ENCODE measurements around the gene ANTXRL. TPM values are rescaled to one million over a fixed set of nuclear protein-coding genes. Genes with fewer than 3 reads are reported as not detected.
"Not testable (repeated sequence)": the region's sequence is repeated elsewhere in the genome, so short reads cannot be mapped to it uniquely, and the experiment has no call there.

Gene ANTXRL
- polyA plus RNA-seq, 2 of the 4 experiments (the other 2 are of a cell fraction): 0.13 to 0.26 TPM

GRCh38 chr10:46247181-46247475, 39.7 kb upstream of the ANTXRL start:
- H3K9me3 ChIP-seq: peaks cover 4% of the 10 kb centered on the region; the same call in 1 of the 3 replicates
- no peak overlapping the region for H3K4me3 ChIP-seq
- POLR2A ChIA-PET: no interaction called here
- no peaks in the 10 kb centered on the region for H3K4me1 ChIP-seq
- 85% methylated on average over 3 of the region's 3 CpGs for WGBS (ENCODE audit: missing lambda C conversion rate)
- CTCF ChIA-PET: interaction anchor here (0.9 to 1.9 kb wide), 2 partner anchors 9 to 19 kb away, joined by 3 to 5 read pairs; no protein-coding TSS in a partner anchor
- DNase-seq (ENCODE audit: low read depth in 1 of 2, low spot score in 1 of 2): no peak
- no peak overlapping the region for H3K4me2 ChIP-seq
- FAIRE-seq: no peak
- no peak overlapping the region for H3K27ac ChIP-seq
- ATAC-seq: no peak
- TF ChIP-seq ATOH8 (CRISPR knock-in tag; IDR thresholded peaks at IDR 0.05; ENCODE audit: low read depth) (no peak), POLR2A (IDR thresholded peaks at IDR 0.05; ENCODE audit: low read length) (no peak), CEBPB (IDR thresholded peaks at IDR 0.05) (no peak), NPAS2 (CRISPR knock-in tag; IDR thresholded peaks at IDR 0.05; ENCODE audit: borderline replicate concordance) (no peak), PHF8 (IDR thresholded peaks at IDR 0.05; ENCODE audit: borderline replicate concordance, low read depth) (no peak), RFX5 (IDR thresholded peaks at IDR 0.05) (no peak), ZC3H11A (IDR thresholded peaks at IDR 0.05) (no peak), JUN (IDR thresholded peaks at IDR 0.05) (no peak), ZSCAN20 (CRISPR knock-in tag; IDR thresholded peaks at IDR 0.05) (no peak), RCOR1 (IDR thresholded peaks at IDR 0.05; ENCODE audit: low read depth, low read length) (no peak), HEYL (CRISPR knock-in tag; IDR thresholded peaks at IDR 0.05) (no peak)
- TF ChIP-seq, protein P1, sequence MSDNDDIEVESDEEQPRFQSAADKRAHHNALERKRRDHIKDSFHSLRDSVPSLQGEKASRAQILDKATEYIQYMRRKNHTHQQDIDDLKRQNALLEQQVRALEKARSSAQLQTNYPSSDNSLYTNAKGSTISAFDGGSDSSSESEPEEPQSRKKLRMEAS (IDR thresholded peaks at IDR 0.05): no peak
- TF ChIP-seq, protein P2, sequence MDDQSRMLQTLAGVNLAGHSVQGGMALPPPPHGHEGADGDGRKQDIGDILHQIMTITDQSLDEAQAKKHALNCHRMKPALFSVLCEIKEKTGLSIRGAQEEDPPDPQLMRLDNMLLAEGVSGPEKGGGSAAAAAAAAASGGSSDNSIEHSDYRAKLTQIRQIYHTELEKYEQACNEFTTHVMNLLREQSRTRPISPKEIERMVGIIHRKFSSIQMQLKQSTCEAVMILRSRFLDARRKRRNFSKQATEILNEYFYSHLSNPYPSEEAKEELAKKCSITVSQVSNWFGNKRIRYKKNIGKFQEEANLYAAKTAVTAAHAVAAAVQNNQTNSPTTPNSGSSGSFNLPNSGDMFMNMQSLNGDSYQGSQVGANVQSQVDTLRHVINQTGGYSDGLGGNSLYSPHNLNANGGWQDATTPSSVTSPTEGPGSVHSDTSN (IDR thresholded peaks at IDR 0.05): no peak

GRCh38 chr10:46247808-46248569, 38.8 kb upstream of the ANTXRL start:
- no peak overlapping the region for H3K27ac ChIP-seq
- CTCF ChIA-PET: interaction anchor here (1.9 kb wide), 1 partner anchor 20 kb away, joined by 5 read pairs; no protein-coding TSS in a partner anchor
- no peak for DNase-seq (ENCODE audit: low read depth in 1 of 2, low spot score in 1 of 2)
- no peaks in the 10 kb centered on the region for H3K4me1 ChIP-seq
- FAIRE-seq: no peak
- TF ChIP-seq SREBF2 (IDR thresholded peaks at IDR 0.05): no peak
- no peak for TF ChIP-seq CHD2 (IDR thresholded peaks at IDR 0.05; ENCODE audit: low read length, partially characterized antibody)
- TF ChIP-seq CHD4 (IDR thresholded peaks at IDR 0.05; ENCODE audit: borderline replicate concordance): no peak
- no peak for TF ChIP-seq RCOR1 (IDR thresholded peaks at IDR 0.05; ENCODE audit: low read depth, low read length)
- TF ChIP-seq ESRRA (IDR thresholded peaks at IDR 0.05; ENCODE audit: borderline replicate concordance, low read length): no peak
- TF ChIP-seq RNF2 (IDR thresholded peaks at IDR 0.05; ENCODE audit: borderline replicate concordance, low read depth): no peak
- no peaks in the 10 kb centered on the region for H3K9me3 ChIP-seq
- ATAC-seq: no peak
- WGBS (ENCODE audit: missing lambda C conversion rate): 83% methylated on average over 8 of the region's 14 CpGs
- H3K4me3 ChIP-seq: no peak overlapping the region
- POLR2A ChIA-PET: no interaction called here
- no peak overlapping the region for H3K4me2 ChIP-seq

DNA sequence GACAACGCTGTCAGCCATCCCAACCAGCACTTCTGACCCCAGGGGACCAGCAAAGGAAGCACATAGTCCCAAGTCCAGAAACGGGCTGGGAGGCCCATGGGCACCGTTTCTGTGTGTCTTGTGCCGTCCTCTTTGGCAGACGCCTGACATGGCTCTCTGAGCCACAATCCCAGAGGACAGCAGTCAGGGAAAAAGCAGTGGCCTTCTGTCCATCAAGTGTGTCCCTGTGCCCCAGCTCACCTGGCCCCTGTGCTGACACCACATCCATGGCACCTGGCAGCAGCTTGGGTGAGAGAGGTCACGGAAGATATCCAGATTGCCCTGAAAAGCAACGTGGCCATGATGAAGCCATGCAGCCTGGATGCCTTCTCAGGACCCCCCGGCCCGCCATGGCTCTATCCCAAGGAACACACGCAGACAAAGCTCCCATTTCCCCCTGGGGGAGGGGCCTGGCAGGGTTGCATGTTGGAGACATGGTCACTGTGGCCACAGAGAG, 38.1 kb upstream of the ANTXRL start:
- Histone ChIP-seq H3K4me3 (no peak overlapping the region), H3K4me2 (no peak overlapping the region), H3K9me3 (no peaks in the 10 kb centered on the region), H3K4me1 (no peaks in the 10 kb centered on the region), H3K27ac (no peak overlapping the region)
- DNase-seq (ENCODE audit: low read depth in 1 of 2, low spot score in 1 of 2) (no peak), ATAC-seq (no peak), FAIRE-seq (no peak)
- POLR2A ChIA-PET: no interaction called here
- CTCF ChIA-PET: no interaction called here
- no peak for TF ChIP-seq MAZ (IDR thresholded peaks at IDR 0.05; ENCODE audit: borderline replicate concordance, low read depth, low read length)
- WGBS (ENCODE audit: missing lambda C conversion rate): 63% methylated on average over 10 of the region's 10 CpGs

- 83% methylated on average over 6 of the region's 9 CpGs for WGBS (ENCODE audit: missing lambda C conversion rate)
- H3K9me3 ChIP-seq; H3K4me3 ChIP-seq; POLR2A ChIA-PET; FAIRE-seq; H3K27ac ChIP-seq; H3K4me2 ChIP-seq; DNase-seq (ENCODE audit: low read depth in 1 of 2, low spot score in 1 of 2); ATAC-seq; H3K4me1 ChIP-seq: not testable (repeated sequence)
- CTCF ChIA-PET: interaction anchor here (0.7 to 2.4 kb wide), 2 partner anchors 21 to 1259 kb away, joined by 3 to 12 read pairs; no protein-coding TSS in a partner anchor
Observed at GRCh38 chr10:46249617-46250344, 37.0 kb upstream of the ANTXRL start.
